H1 (cell line): ENCODE results near the gene CDC27. TPM values are rescaled to one million over a fixed set of nuclear protein-coding genes. Genes with fewer than 3 reads are reported as not detected.

Experiments
- CTCF ChIA-PET: fragments of 300-600 bp; sonication (Branson Sonifier 250); formaldehyde crosslinking; loops from one replicate; lab custom pipeline; 2021; ENCODE audit not compliant: partially characterized antibody; lab: Charles Lee
- POLR2A ChIA-PET: fragments of 300-600 bp; sonication (Branson Sonifier 250); formaldehyde crosslinking; loops from one replicate; lab custom pipeline; 2021; ENCODE audit warnings: inconsistent platforms; ENCODE audit not compliant: partially characterized antibody; lab: Charles Lee
- DNase-seq, 2 experiments: peaks; one replicate each; pipeline versions ENCODE4 v3.0.0 to v3.0.0-alpha.2; 2010 to 2022; ENCODE audit warnings: low spot score in 2 of 2, low read depth in 1 of 2, mixed read lengths in 1 of 2
- FAIRE-seq: peaks from 2 replicates; lab custom pipeline; 2011; peaks lifted over from hg19 to GRCh38; lab: Jason Lieb, UNC
- H2AFZ ChIP-seq: 2 replicates; pipeline ENCODE4 v1.8.1; 2012; ENCODE audit warnings: low read length, inconsistent platforms
- H2AK5ac ChIP-seq: 2 replicates; pipeline ENCODE4 v1.6.1; 2013; ENCODE audit warnings: low read depth, low read length
- H2BK120ac ChIP-seq: replicated peaks from 2 replicates; pipeline ENCODE3; 2013; ENCODE audit warnings: low read depth, low read length, inconsistent platforms
- H2BK12ac ChIP-seq: 2 replicates; pipeline ENCODE4 v1.6.1; 2013; ENCODE audit warnings: low read depth, low read length
- H2BK15ac ChIP-seq: 2 replicates; pipeline ENCODE4 v1.6.1; 2013; ENCODE audit warnings: low read length
- H2BK20ac ChIP-seq: 2 replicates; pipeline ENCODE4 v1.6.1; 2013; ENCODE audit warnings: low read length
- H2BK5ac ChIP-seq: 2 replicates; pipeline ENCODE4 v1.6.1; 2013; ENCODE audit warnings: low read depth, low read length
- H3K14ac ChIP-seq: 2 replicates; pipeline ENCODE4 v1.6.1; 2013; ENCODE audit warnings: inconsistent platforms; ENCODE audit not compliant: insufficient read length
- H3K18ac ChIP-seq: 2 replicates; pipeline ENCODE4 v1.6.1; 2013; ENCODE audit warnings: low read length; ENCODE audit errors: extremely low read depth
- H3K23ac ChIP-seq: 2 replicates; pipeline ENCODE4 v1.6.1; 2013; ENCODE audit warnings: inconsistent platforms; ENCODE audit not compliant: insufficient read length
- H3K23me2 ChIP-seq: 2 replicates; pipeline ENCODE4 v1.6.1; 2013; ENCODE audit warnings: low read depth, low read length
- H3K27ac ChIP-seq: 2 replicates; pipeline ENCODE4 v1.6.1; 2011; ENCODE audit warnings: low read depth, low read length, inconsistent platforms
- H3K27me3 ChIP-seq, 4 experiments: replicated peaks in 1 of 4; 1 replicate in 1 of 4; 2 replicates in 3 of 4; pipeline versions ENCODE4 v1.6.1 to v1.8.1; 2011 to 2013; ENCODE audit warnings: low read length in 3 of 4, mild to moderate bottlenecking in 3 of 4, inconsistent platforms in 2 of 4, mixed read lengths in 2 of 4, moderate library complexity in 1 of 4; ENCODE audit not compliant: control insufficient read depth in 3 of 4, insufficient read depth in 3 of 4; ENCODE audit errors: extremely low read depth in 1 of 4
- H3K36me3 ChIP-seq, 4 experiments: 2 replicates each; pipeline versions ENCODE4 v1.6.1 to v1.8.1; 2011 to 2013; ENCODE audit warnings: mild to moderate bottlenecking in 4 of 4, low read length in 3 of 4, moderate library complexity in 2 of 4, control low read depth in 1 of 4, inconsistent platforms in 1 of 4; ENCODE audit not compliant: insufficient read depth in 4 of 4, control insufficient read depth in 2 of 4
- H3K4ac ChIP-seq: replicated peaks from 2 replicates; pipeline ENCODE3; 2013; ENCODE audit warnings: low read length, low read depth, mixed read lengths, inconsistent platforms; ENCODE audit not compliant: insufficient read length
- H3K4me1 ChIP-seq, 4 experiments: replicated peaks in 1 of 4; 1 replicate in 1 of 4; 2 replicates in 3 of 4; pipeline versions ENCODE4 v1.6.1 to v1.8.1; 2011 to 2013; ENCODE audit warnings: low read length in 3 of 4, inconsistent platforms in 2 of 4, mixed read lengths in 1 of 4; ENCODE audit not compliant: insufficient read depth in 4 of 4, control insufficient read depth in 3 of 4
- H3K4me2 ChIP-seq, 2 experiments: 2 replicates each; pipeline versions ENCODE4 v1.6.1 to v1.8.1; 2011 to 2013; ENCODE audit warnings: low read depth in 2 of 2, low read length in 2 of 2, control low read depth in 1 of 2, inconsistent platforms in 1 of 2, mild to moderate bottlenecking in 1 of 2; ENCODE audit not compliant: insufficient read depth in 1 of 2
- H3K4me3 ChIP-seq, 4 experiments: fragments of 200-600, 300-600 bp in 1 of 4; sonication (generic), shearing (Covaris generic), sonication (Bioruptor Twin) in 1 of 4; 2 replicates each; pipeline versions ENCODE4 v1.5.1 to v1.8.1; 2011 to 2016; ENCODE audit warnings: low read length in 4 of 4, low read depth in 3 of 4, control low read depth in 2 of 4, inconsistent platforms in 2 of 4, mild to moderate bottlenecking in 2 of 4, mixed read lengths in 1 of 4, moderate library complexity in 1 of 4; ENCODE audit not compliant: insufficient read depth in 2 of 4; ENCODE audit errors: extremely low read depth in 1 of 4
- H3K56ac ChIP-seq: replicated peaks from 2 replicates; pipeline ENCODE3; 2013; ENCODE audit warnings: low read depth, mild to moderate bottlenecking, mixed read lengths, low read length, inconsistent platforms; ENCODE audit not compliant: insufficient read length
- H3K79me1 ChIP-seq: 2 replicates; pipeline ENCODE4 v1.6.1; 2013; ENCODE audit warnings: low read depth, low read length, control low read depth
- H3K79me2 ChIP-seq, 2 experiments: 2 replicates each; pipeline versions ENCODE4 v1.6.1 to v1.8.1; 2012 to 2013; ENCODE audit warnings: low read length in 2 of 2, mild to moderate bottlenecking in 2 of 2, inconsistent platforms in 1 of 2; ENCODE audit not compliant: insufficient read depth in 2 of 2, control insufficient read depth in 1 of 2
- H3K9ac ChIP-seq, 4 experiments: replicated peaks in 1 of 4; 1 replicate in 1 of 4; 2 replicates in 3 of 4; pipeline versions ENCODE4 v1.6.1 to v1.8.1; 2011 to 2013; ENCODE audit warnings: low read depth in 3 of 4, low read length in 3 of 4, control low read depth in 2 of 4, mild to moderate bottlenecking in 2 of 4, moderate library complexity in 2 of 4, inconsistent platforms in 1 of 4; ENCODE audit errors: extremely low read depth in 1 of 4
- H3K9me3 ChIP-seq, 2 experiments: 2 replicates each; pipeline versions ENCODE4 v1.6.1 to v1.8.1; 2012 to 2013; ENCODE audit warnings: mild to moderate bottlenecking in 2 of 2, moderate library complexity in 2 of 2, control low read depth in 1 of 2, inconsistent platforms in 1 of 2, low read depth in 1 of 2, low read length in 1 of 2, mixed read lengths in 1 of 2; ENCODE audit not compliant: insufficient read depth in 2 of 2
- H4K20me1 ChIP-seq, 2 experiments: replicated peaks in 1 of 2; 2 replicates each; pipeline versions ENCODE3 to v1.8.1; 2011 to 2013; ENCODE audit warnings: inconsistent platforms in 2 of 2, low read length in 2 of 2, mild to moderate bottlenecking in 1 of 2; ENCODE audit not compliant: insufficient read depth in 2 of 2, control insufficient read depth in 1 of 2
- H4K5ac ChIP-seq: 2 replicates; pipeline ENCODE4 v1.6.1; 2013; ENCODE audit warnings: low read length, low read depth, mixed read lengths, inconsistent platforms; ENCODE audit not compliant: insufficient read length
- H4K8ac ChIP-seq: 2 replicates; pipeline ENCODE4 v1.8.0; 2013; ENCODE audit warnings: mild to moderate bottlenecking, moderate library complexity, low read length, inconsistent platforms; ENCODE audit not compliant: insufficient read depth; ENCODE audit errors: extremely low read depth
- H4K91ac ChIP-seq: replicated peaks from 2 replicates; pipeline ENCODE3; 2013; ENCODE audit warnings: low read length, mixed read lengths, inconsistent platforms; ENCODE audit not compliant: insufficient read length
- ATF2 ChIP-seq: IDR thresholded peaks from 2 replicates; pipeline ENCODE4 v1.6.1; 2012; ENCODE audit warnings: low read length, inconsistent platforms
- ATF3 ChIP-seq: IDR thresholded peaks from 2 replicates; pipeline ENCODE4 v1.6.1; 2011; ENCODE audit warnings: low read depth, mild to moderate bottlenecking, low read length; ENCODE audit not compliant: insufficient read depth
- BRCA1 ChIP-seq: IDR thresholded peaks from 2 replicates; pipeline ENCODE4 v1.6.1; 2012; ENCODE audit warnings: low read depth, low read length, improper control_type of control experiment
- CHD2 ChIP-seq: IDR thresholded peaks from 2 replicates; pipeline ENCODE4 v1.6.1; 2012; ENCODE audit warnings: low read length, improper control_type of control experiment
- CREB1 ChIP-seq: IDR thresholded peaks from 2 replicates; pipeline ENCODE4 v1.6.1; 2012; ENCODE audit warnings: inconsistent platforms
- MAX ChIP-seq: IDR thresholded peaks from 2 replicates; pipeline ENCODE4 v1.6.1; 2012; ENCODE audit warnings: inconsistent platforms
- PHF8 ChIP-seq: fragments of 200-600 bp; sonication (generic); conservative IDR thresholded peaks from 2 replicates; pipeline ENCODE4 v1.7.1; 2012; ENCODE audit warnings: low read depth, mild to moderate bottlenecking, inconsistent platforms, low read length, moderate library complexity
- RNF2 ChIP-seq: fragments of 200-900, 300-1000 bp; sonication (generic); IDR thresholded peaks from 2 replicates; pipeline ENCODE4 v1.7.1; 2016; ENCODE audit warnings: borderline replicate concordance, low read depth, mild to moderate bottlenecking, antibody characterized with exemption, low read length; ENCODE audit not compliant: poor library complexity, severe bottlenecking; ENCODE audit errors: missing control alignments
- TBP ChIP-seq: IDR thresholded peaks from 2 replicates; pipeline ENCODE4 v1.6.1; 2011; ENCODE audit warnings: low read depth, low read length, improper control_type of control experiment
- WGBS, 2 experiments: shearing (Covaris generic) in 1 of 2; methylation state at CpG; one replicate each; pipeline versions ENCODE4 v1.1.6 to v1.1.7; 2013 to 2015; ENCODE audit warnings: low lambda C conversion rate in 2 of 2, mixed read lengths in 2 of 2, inconsistent platforms in 1 of 2, low coverage in 1 of 2, missing lambda C conversion rate in 1 of 2; ENCODE audit not compliant: insufficient replicate concordance in 2 of 2, insufficient coverage in 1 of 2, insufficient read length in 1 of 2; ENCODE audit errors: extremely low coverage in 1 of 2, missing lambda C conversion rate in 1 of 2; 5-methylcytosine and 5-hydroxymethylcytosine counted together
- polyA plus RNA-seq, 7 experiments: library from polyadenylated mRNA; depleted of rRNA in 3 of 7; stranded (reverse) in 5 of 7; unstranded in 2 of 7; fragments of >200 nt in 5 of 7; fragments of 200-250 nt in 2 of 7; gene quantifications; 1 replicate in 5 of 7; 2 replicates in 1 of 7; 4 replicates in 1 of 7; pipeline versions ENCODE4 v1.2.1 to v1.2.3, GENCODE V29; 2011 to 2013; ENCODE audit warnings: missing spikeins in 2 of 7, mixed read lengths in 2 of 7
- total RNA-seq: library from RNA; stranded (reverse); fragmentation: NEBNext Ultra II Directional; extraction: Animal tissue kit (Norgen Biotek cat#: 25700); gene quantifications from 2 replicates; pipeline ENCODE4 v1.2.1, GENCODE V29; 2021

CDC27 gene
- total and polyA plus RNA-seq, 2 of the 8 experiments (the other 6 are each of a cell fraction or from before 2014, with no cell fraction given) = 41.9 to 87.5 TPM

- Histone ChIP-seq H4K20me1 (no peaks in the 10 kb centered on the region), H3K79me1 (no peaks in the 10 kb centered on the region), H3K79me2 (no peaks in the 10 kb centered on the region), H3K9ac (no peak overlapping the region), H3K4me3 (no peak overlapping the region), H3K9me3 (peaks cover 0 to 10% of the 10 kb centered on the region in 2 experiments; a peak in 2 of 4 replicates), H2BK120ac (no peak overlapping the region), H3K23ac (no peak overlapping the region), H2AFZ (no peak overlapping the region), H3K4me1 (peaks cover 0 to 7% (median 4%) of the 10 kb centered on the region in 4 experiments; a peak in 6 of 7 replicates), H2BK12ac (no peak overlapping the region), H3K36me3 (no peaks in the 10 kb centered on the region), H2BK5ac (no peak overlapping the region), H4K91ac (no peak overlapping the region), H2BK20ac (no peak overlapping the region), H4K8ac (peak overlapping the region; percentile 62), H3K56ac (no peak overlapping the region), H4K5ac (no peak overlapping the region), H3K18ac (no peak overlapping the region; the same call in 1 of the 2 replicates), H2AK5ac (no peak overlapping the region), H3K27me3 (no peaks in the 10 kb centered on the region), H3K27ac (no peak overlapping the region), H3K23me2 (no peaks in the 10 kb centered on the region), H3K14ac (peak overlapping the region; percentile 31), H3K4me2 (peak overlapping the region; percentile 17 to 24; a peak in 2 of 4 replicates), H3K4ac (no peak overlapping the region), H2BK15ac (no peak overlapping the region)
- WGBS, 2 experiments = 88% methylated on average over 21 of the region's 21 CpGs; no CpG with 5 or more reads in 1 of the 2 experiments
- CTCF ChIA-PET = interaction anchor here (0.6 to 4.2 kb wide), 9 partner anchors 10 to 398 kb away, joined by 3 to 24 read pairs (median 4); partner anchors contain the start of gene MYL4
- FAIRE-seq = no peak
- POLR2A ChIA-PET = interaction anchor here (0.8 kb wide), 1 partner anchor 104 kb away, joined by 4 read pairs; the partner anchor contains the start of gene EFCAB13
- DNase-seq = no peak
- TF ChIP-seq TBP (no peak), RNF2 (no peak), MAX (no peak), ATF3 (no peak), CHD2 (no peak), CREB1 (no peak), ATF2 (no peak), BRCA1 (no peak), PHF8 (no peak)
These were observed 30.8 kb upstream of the CDC27 start for GRCh38 chr17:47219621-47220475.
